ENCODE results near the gene CALCOCO1. TPM values are rescaled to one million over a fixed set of nuclear protein-coding genes. Genes with fewer than 3 reads are reported as not detected.
A peak's percentile ranks its signal among the peaks of the same experiment; 100 is the strongest.
"Not testable (repeated sequence)": the region's sequence is repeated elsewhere in the genome, so short reads cannot be mapped to it uniquely, and the experiment has no call there.

The CALCOCO1 gene
- total and polyA plus RNA-seq, 12 donors = 48.0 to 187 (median 122) TPM

DNA sequence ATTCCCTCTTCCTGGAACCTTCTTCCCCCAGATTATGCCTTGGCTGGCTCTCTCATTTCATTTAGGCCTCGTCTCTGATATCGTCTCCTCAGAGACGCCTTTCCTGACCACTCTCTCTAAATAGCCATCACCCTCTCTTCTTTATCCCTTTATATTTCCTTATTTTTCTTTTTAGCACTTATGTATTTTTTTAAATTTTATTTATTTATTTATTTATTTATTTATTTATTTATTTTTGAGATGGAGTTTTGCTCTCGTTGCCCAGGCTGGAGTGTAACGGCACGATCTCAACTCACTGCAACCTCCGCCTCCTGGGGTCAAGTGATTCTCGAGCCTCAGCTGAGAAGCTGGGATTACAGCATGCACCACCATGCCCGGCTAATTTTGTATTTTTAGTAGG, 43.3 kb downstream of the CALCOCO1 start:
- DNase-seq = no peak

DNA sequence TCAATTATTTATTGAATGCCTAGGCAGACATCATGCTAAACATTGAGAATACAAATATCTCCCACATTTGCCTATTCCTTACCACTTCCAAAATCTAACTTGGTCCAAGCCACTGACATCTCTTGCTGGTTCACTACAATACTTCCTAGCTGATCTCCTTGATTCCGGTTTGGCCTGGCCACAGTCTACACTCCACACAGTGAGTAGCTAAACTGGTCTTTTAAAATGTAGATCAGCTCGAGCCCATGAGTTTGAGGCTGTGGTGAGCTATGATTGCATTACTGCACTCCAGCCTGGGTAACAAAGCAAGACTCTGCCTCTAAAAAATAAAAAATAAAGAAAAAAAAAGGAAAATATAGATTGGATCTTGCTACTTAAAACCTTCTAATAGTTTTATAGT, 43.8 kb downstream of the CALCOCO1 start:
- 85 to 97% (median 96%) methylated on average over 2 of the region's 2 CpGs for WGBS, 4 donors
- Histone ChIP-seq H3K4me1 (replicated peaks in 1 of 2) (peaks cover 6 to 10% of the 10 kb centered on the region in 2 donors), H3K27me3 (no peaks in the 10 kb centered on the region), H3K27ac (no peak overlapping the region), H3K36me3 (replicated peaks in 1 of 2) (no peaks in the 10 kb centered on the region), H3K9me3 (replicated peaks in 1 of 3) (no peaks in the 10 kb centered on the region), H3K4me3 (no peak overlapping the region)
- intact Hi-C loops (cut with DNase I) = no loop called here
- no peak for DNase-seq
- TF ChIP-seq, protein P1, sequence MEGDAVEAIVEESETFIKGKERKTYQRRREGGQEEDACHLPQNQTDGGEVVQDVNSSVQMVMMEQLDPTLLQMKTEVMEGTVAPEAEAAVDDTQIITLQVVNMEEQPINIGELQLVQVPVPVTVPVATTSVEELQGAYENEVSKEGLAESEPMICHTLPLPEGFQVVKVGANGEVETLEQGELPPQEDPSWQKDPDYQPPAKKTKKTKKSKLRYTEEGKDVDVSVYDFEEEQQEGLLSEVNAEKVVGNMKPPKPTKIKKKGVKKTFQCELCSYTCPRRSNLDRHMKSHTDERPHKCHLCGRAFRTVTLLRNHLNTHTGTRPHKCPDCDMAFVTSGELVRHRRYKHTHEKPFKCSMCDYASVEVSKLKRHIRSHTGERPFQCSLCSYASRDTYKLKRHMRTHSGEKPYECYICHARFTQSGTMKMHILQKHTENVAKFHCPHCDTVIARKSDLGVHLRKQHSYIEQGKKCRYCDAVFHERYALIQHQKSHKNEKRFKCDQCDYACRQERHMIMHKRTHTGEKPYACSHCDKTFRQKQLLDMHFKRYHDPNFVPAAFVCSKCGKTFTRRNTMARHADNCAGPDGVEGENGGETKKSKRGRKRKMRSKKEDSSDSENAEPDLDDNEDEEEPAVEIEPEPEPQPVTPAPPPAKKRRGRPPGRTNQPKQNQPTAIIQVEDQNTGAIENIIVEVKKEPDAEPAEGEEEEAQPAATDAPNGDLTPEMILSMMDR (IDR thresholded peaks at IDR 0.05) = no peak
- TF ChIP-seq POLR2A (IDR thresholded peaks at IDR 0.05) = no peak

More for the DNA sequence above, 43.3 kb downstream of the CALCOCO1 start:
- H3K4me1 ChIP-seq (replicated peaks in 1 of 2) = peaks cover 6 to 10% of the 10 kb centered on the region in 2 donors
- H3K36me3 ChIP-seq (replicated peaks in 1 of 2) = no peaks in the 10 kb centered on the region
- intact Hi-C loops (cut with DNase I) = no loop called here
- no peaks in the 10 kb centered on the region for H3K27me3 ChIP-seq
- no peak for TF ChIP-seq POLR2A (IDR thresholded peaks at IDR 0.05)
- TF ChIP-seq, protein P1 (IDR thresholded peaks at IDR 0.05) = no peak
- no peak overlapping the region for H3K27ac ChIP-seq
- H3K9me3 ChIP-seq (replicated peaks in 1 of 3) = no peaks in the 10 kb centered on the region
- WGBS, 4 donors = 87 to 95% (median 91%) methylated on average over 9 of the region's 9 CpGs
- H3K4me3 ChIP-seq = no peak overlapping the region

DNA sequence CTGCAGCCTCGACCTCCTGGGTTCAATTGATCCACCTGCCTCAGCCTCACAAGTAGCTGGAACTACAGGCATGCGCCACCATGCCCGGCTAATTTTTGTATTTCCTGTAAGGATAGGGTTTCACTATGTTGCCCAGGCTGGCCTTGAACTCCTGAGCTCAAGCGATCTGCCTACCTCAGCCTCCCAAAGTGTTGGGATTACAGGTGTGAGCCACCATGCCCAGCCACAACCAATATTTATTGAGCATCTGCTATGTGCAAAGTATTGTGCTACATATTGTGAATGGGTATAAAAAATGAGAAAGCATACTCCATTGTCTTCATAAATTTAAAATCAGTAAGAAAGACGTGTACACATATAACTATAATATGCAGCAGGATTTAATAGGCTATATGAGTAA, 47.2 kb downstream of the CALCOCO1 start:
- WGBS, 4 donors = 68 to 91% (median 88%) methylated on average over 5 of the region's 5 CpGs
- DNase-seq; H3K27ac ChIP-seq; H3K9me3 ChIP-seq (replicated peaks in 1 of 3); H3K27me3 ChIP-seq; intact Hi-C loops (cut with DNase I); H3K36me3 ChIP-seq (replicated peaks in 1 of 2); H3K4me3 ChIP-seq: not testable (repeated sequence)
- H3K4me1 ChIP-seq (replicated peaks in 1 of 2) = peaks cover 12 to 21% of the 10 kb centered on the region in 2 donors

DNA sequence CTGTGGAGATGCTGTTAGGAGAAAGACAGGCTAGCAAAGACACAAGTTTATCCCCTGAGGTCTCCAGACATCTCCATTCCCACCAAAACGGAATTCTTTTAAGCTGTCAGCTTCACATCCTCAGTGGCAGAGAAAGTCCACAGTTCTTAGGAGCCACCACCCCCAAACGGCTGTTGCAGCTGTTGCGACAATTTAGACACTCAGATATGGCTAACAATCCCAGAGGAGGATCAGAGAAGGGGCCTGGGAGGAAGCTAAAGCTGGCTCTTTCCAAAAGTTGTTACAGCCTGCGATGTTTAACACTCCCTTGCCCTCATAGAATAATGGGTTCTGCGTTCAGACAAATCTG, 49.5 kb downstream of the CALCOCO1 start:
- TF ChIP-seq, protein P1 (IDR thresholded peaks at IDR 0.05) = no peak
- TF ChIP-seq POLR2A (IDR thresholded peaks at IDR 0.05) = no peak
- intact Hi-C loops (cut with DNase I) = loop anchor here (5.0 kb wide), 2 partner anchors 130 to 135 kb away; no protein-coding TSS in a partner anchor
- Histone ChIP-seq H3K4me1 (replicated peaks in 1 of 2) (peaks cover 15 to 35% of the 10 kb centered on the region in 2 donors), H3K4me3 (peak overlapping the region in 1 of 4 donors; percentile 81), H3K9me3 (replicated peaks in 1 of 3) (no peaks in the 10 kb centered on the region), H3K27me3 (no peaks in the 10 kb centered on the region), H3K36me3 (replicated peaks in 1 of 2) (peaks cover 0 to 8% of the 10 kb centered on the region in 2 donors), H3K27ac (peak overlapping the region in 3 of 5 donors; percentile 84 to 96 (median 96))
- WGBS, 4 donors = 59 to 77% (median 77%) methylated on average over 5 of the region's 5 CpGs
- no peak for DNase-seq

Measured in adrenal gland (tissue), 12 donors.